K562 (cell line): ENCODE results near the gene FUZ. TPM values are rescaled to one million over a fixed set of nuclear protein-coding genes. Genes with fewer than 3 reads are reported as not detected.
A peak's percentile ranks its signal among the peaks of the same experiment; 100 is the strongest.

Source experiments
- ASH1L ChIP-seq: fragments of 450-650 bp; IDR thresholded peaks from 2 replicates; pipeline ENCODE4 v1.6.1; 2018; ENCODE audit warnings: borderline replicate concordance, mild to moderate bottlenecking, low read depth; ENCODE audit not compliant: partially characterized antibody
- ATF3 ChIP-seq, 2 experiments: fragments of 450-650 bp in 1 of 2; sonication (generic) in 1 of 2; formaldehyde crosslinking in 1 of 2; IDR thresholded peaks in 1 of 2; conservative IDR thresholded peaks in 1 of 2; 2 replicates each; pipeline versions ENCODE4 v1.6.1 to v1.8.1; 2016 to 2023; ENCODE audit warnings: mild to moderate bottlenecking in 2 of 2, moderate library complexity in 2 of 2, inconsistent platforms in 1 of 2, missing genetic modification reagents in 1 of 2
- CBFA2T2 ChIP-seq: fragments of 450-650 bp; conservative IDR thresholded peaks from 2 replicates; pipeline ENCODE4 v1.6.1; 2017; ENCODE audit warnings: mild to moderate bottlenecking
- CEBPB ChIP-seq: fragments of 450-650 bp; IDR thresholded peaks from 2 replicates; pipeline ENCODE4 v1.6.1; 2016; ENCODE audit warnings: missing genetic modification characterization, missing compliant biosample characterization
- CTBP1 ChIP-seq: fragments of 450-650 bp; IDR thresholded peaks from 2 replicates; pipeline ENCODE4 v1.6.1; 2016; ENCODE audit warnings: borderline replicate concordance
- DPF2 ChIP-seq: fragments of 450-650 bp; IDR thresholded peaks from 2 replicates; pipeline ENCODE4 v1.6.1; 2016
- GATAD2A ChIP-seq: fragments of 450-650 bp; IDR thresholded peaks from 2 replicates; pipeline ENCODE4 v1.6.1; 2017
- GTF2E2 ChIP-seq: fragments of 200-800 bp; sonication (Bioruptor generic); IDR thresholded peaks from 2 replicates; pipeline ENCODE4 v1.6.1; 2016; ENCODE audit warnings: missing genetic modification characterization, missing compliant biosample characterization
- HDAC1 ChIP-seq, 2 experiments: fragments of 450-650 bp; IDR thresholded peaks; 2 replicates each; pipeline ENCODE4 v1.6.1; 2016 to 2017; ENCODE audit warnings: inconsistent platforms in 1 of 2, mild to moderate bottlenecking in 1 of 2, moderate library complexity in 1 of 2
- HDAC6 ChIP-seq: IDR thresholded peaks from 2 replicates; pipeline ENCODE4 v1.6.1; 2012; ENCODE audit warnings: low read depth, mild to moderate bottlenecking, control low read depth, inconsistent platforms, low read length, moderate library complexity
- HNRNPUL1 ChIP-seq: fragments of 200-400 bp; formaldehyde crosslinking; IDR thresholded peaks from 2 replicates; pipeline ENCODE4 v1.6.1; 2017; ENCODE audit warnings: low read length
- KDM5B ChIP-seq: fragments of 200-600 bp; sonication (generic); IDR thresholded peaks from 2 replicates; pipeline ENCODE4 v1.6.1; 2012; ENCODE audit warnings: low read depth, mild to moderate bottlenecking, moderate library complexity, low read length, control low read depth, inconsistent platforms; ENCODE audit not compliant: insufficient replicate concordance
- KHSRP ChIP-seq: fragments of 450-650 bp; IDR thresholded peaks from 2 replicates; pipeline ENCODE4 v1.6.1; 2017
- PRPF4 ChIP-seq: fragments of 200-400 bp; formaldehyde crosslinking; IDR thresholded peaks from one replicate; pipeline ENCODE4 v1.6.1; 2017; ENCODE audit warnings: low read length, low read depth, mild to moderate bottlenecking; ENCODE audit not compliant: insufficient read depth, poor library complexity, severe bottlenecking
- SMAD4 ChIP-seq: fragments of 250-450 bp; sonication (Bioruptor Pico); conservative IDR thresholded peaks from 2 replicates; pipeline ENCODE4 v1.8.0; 2021; ENCODE audit warnings: inconsistent platforms, mild to moderate bottlenecking, moderate library complexity
- SRSF1 ChIP-seq: fragments of 200-400 bp; formaldehyde crosslinking; IDR thresholded peaks from 2 replicates; pipeline ENCODE4 v1.6.1; 2017; ENCODE audit warnings: mild to moderate bottlenecking, low read depth, low read length, moderate library complexity
- TAF1 ChIP-seq: IDR thresholded peaks from 2 replicates; pipeline ENCODE4 v1.6.1; 2011; ENCODE audit warnings: mild to moderate bottlenecking, low read length, moderate library complexity; ENCODE audit not compliant: insufficient read depth, control insufficient read depth, severe bottlenecking; ENCODE audit errors: extremely low read depth
- TAF9B ChIP-seq: fragments of 450-650 bp; IDR thresholded peaks from 2 replicates; pipeline ENCODE4 v1.6.1; 2018; ENCODE audit warnings: mild to moderate bottlenecking; ENCODE audit not compliant: partially characterized antibody
- ZBTB43 ChIP-seq: sonication (generic); formaldehyde crosslinking; IDR thresholded peaks from 2 replicates; pipeline ENCODE4 v1.8.0; 2023; ENCODE audit warnings: mild to moderate bottlenecking, missing genetic modification reagents
- ZFP1 ChIP-seq: fragments of 450-650 bp; formaldehyde crosslinking; IDR thresholded peaks from 2 replicates; pipeline ENCODE4 v1.4.0; 2020; ENCODE audit warnings: mild to moderate bottlenecking, mixed read lengths
- ZKSCAN1 ChIP-seq: fragments of 150-350 bp; IDR thresholded peaks from 2 replicates; pipeline ENCODE4 v1.6.1; 2016; ENCODE audit warnings: low read depth, low read length
- ZNF561 ChIP-seq: fragments of 450-650 bp; formaldehyde crosslinking; conservative IDR thresholded peaks from 2 replicates; pipeline ENCODE4 v1.4.0; 2020; ENCODE audit warnings: mild to moderate bottlenecking, moderate library complexity
- polyA plus RNA-seq, 8 experiments: library from polyadenylated mRNA; depleted of rRNA in 4 of 8; stranded (reverse) in 5 of 8; unstranded in 3 of 8; fragments of >200 nt; fragmentation: Nextera tagmentation in 2 of 8; fragmentation: Illumina TruSeq in 1 of 8; extraction: Ambion mirVana in 2 of 8; extraction: Trizol in 1 of 8; gene quantifications; 2 replicates each; pipeline versions ENCODE4 v1.2.1 to v1.2.3, GENCODE V29; 2011 to 2014; ENCODE audit warnings: inconsistent platforms in 1 of 8, missing spikeins in 1 of 8
- total RNA-seq, 7 experiments: library from RNA; depleted of rRNA in 6 of 7; stranded (reverse); fragments of >200 nt in 6 of 7; fragmentation: Illumina TruSeq in 2 of 7; extraction: Trizol in 2 of 7; gene quantifications; 2 replicates each; pipeline versions ENCODE4 v1.2.1 to v1.2.3, GENCODE V29; 2011 to 2021; ENCODE audit warnings: low replicate concordance in 1 of 7
- TF ChIP-seq, protein P1 (sequence below): fragments of 250-450 bp; sonication (Bioruptor Pico); IDR thresholded peaks from 2 replicates; pipeline ENCODE4 v1.8.0; 2022; ENCODE audit warnings: inconsistent platforms, mild to moderate bottlenecking, moderate library complexity, borderline replicate concordance

Gene FUZ
- total and polyA plus RNA-seq, 9 of the 15 experiments (the other 6 are each of a cell fraction or from before 2014, with no cell fraction given) = 0.17 to 7.6 (median 3.6) TPM; not detected in 1

DNA sequence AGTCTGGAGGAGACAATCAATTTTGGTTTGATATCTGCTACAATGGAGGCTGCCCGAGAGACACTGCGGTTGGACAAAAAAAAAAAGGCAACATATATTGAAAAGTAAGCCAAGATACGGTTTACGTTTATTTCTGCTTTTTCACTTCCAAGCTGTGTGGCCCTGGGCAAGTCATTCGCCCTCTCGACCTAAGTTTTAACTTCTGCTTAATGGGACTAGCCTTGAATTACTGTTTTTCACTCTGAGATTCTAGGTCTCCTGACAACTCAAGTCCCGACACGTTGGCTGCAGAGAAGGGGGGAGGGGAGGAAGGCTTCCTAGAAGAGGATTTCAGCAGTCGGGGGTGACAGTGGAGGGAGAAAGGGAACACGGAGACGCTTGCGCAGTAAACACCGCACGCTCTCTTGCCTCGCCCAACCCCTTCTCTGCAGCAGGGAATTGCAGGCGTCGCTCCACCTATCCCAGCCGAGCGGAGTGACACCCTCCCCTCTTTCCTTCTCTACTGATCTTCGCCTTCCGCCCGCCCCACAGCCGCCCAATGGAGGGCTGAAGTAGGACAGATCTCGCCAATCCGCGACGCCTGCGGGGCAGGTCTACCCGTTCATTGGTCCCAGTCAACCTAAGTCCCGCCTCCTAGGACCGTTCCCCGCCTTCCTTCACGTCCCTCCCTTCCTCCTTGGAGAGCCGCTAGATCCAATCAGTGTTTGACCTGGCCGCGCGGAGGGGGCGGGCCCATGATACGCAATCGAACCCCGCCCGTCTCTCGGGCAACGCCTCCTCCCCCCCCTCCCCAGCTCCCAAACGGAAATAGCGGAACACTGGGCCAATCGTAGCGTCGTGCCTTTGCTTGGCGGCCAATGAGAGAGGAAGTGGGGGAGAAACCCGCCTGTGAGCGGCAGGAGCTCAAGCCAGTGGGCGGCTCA, 46.8 kb downstream of the FUZ start (continued):
- TF ChIP-seq HNRNPUL1 (no peak), CBFA2T2 (no peak), ZNF561 (CRISPR knock-in tag) (no peak), SRSF1 (no peak), TAF9B (no peak), HDAC1 (IDR thresholded peaks at IDR 0.05) (peak in 1 of 2 experiments; percentile 74; a peak in 2 of 4 replicates), ZBTB43 (CRISPR knock-in tag) (no peak), DPF2 (peak; percentile 67), ATF3 (IDR thresholded peaks at IDR 0.05) (no peak), ATF3 (CRISPR knock-in tag; conservative IDR thresholded peaks at IDR 0.05) (0 out of 2 replicates have a peak, but pooled peaks have one; percentile 63), GATAD2A (no peak), HDAC6 (no peak), ASH1L (peak; percentile 98), TAF1 (peak; percentile 68), GTF2E2 (tag) (peak; percentile 82; the same call in 1 of the 2 replicates), CEBPB (peak; percentile 47; the same call in 1 of the 2 replicates), CTBP1 (no peak), ZFP1 (CRISPR knock-in tag) (no peak), PRPF4 (no peak), ZKSCAN1 (0 out of 2 replicates have a peak, but pooled peaks have one; percentile 14), KDM5B (peak; percentile 59), SMAD4 (0 out of 2 replicates have a peak, but pooled peaks have one; percentile 20), KHSRP (no peak)
- TF ChIP-seq, protein P1, sequence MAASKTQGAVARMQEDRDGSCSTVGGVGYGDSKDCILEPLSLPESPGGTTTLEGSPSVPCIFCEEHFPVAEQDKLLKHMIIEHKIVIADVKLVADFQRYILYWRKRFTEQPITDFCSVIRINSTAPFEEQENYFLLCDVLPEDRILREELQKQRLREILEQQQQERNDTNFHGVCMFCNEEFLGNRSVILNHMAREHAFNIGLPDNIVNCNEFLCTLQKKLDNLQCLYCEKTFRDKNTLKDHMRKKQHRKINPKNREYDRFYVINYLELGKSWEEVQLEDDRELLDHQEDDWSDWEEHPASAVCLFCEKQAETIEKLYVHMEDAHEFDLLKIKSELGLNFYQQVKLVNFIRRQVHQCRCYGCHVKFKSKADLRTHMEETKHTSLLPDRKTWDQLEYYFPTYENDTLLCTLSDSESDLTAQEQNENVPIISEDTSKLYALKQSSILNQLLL = no peak
